ENCODE data around the gene STOML1. TPM values are rescaled to one million over a fixed set of nuclear protein-coding genes. Genes with fewer than 3 reads are reported as not detected.

The STOML1 gene
- polyA plus RNA-seq, 1 donor (not counting 4 experiments of a cell fraction or from before 2014, with no cell fraction given), result 7.0 TPM

DNA sequence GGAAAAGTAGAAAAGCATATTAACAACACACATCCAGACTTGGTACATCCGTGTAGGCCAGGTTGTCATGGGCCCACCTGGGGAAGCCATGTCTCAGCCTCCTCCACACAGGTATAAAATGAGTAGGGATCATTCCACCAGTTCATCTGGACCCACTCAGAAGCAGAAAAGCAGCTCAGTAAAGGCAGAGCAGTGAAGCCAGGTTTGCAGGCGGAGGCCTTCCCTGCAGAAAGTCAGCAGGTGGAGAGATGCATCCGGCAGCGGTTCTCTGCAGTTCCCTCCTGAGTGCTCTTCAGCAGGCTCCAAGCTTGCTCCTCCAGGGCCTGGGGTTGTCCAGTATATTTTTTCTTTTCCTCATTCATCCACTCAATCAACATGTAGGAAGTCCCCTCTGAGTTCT is 43.7 kb downstream of the STOML1 start:
- H3K36me3 ChIP-seq (ENCODE audit: control insufficient read depth in 2 of 2, extremely low read depth in 1 of 2, insufficient read depth in 2 of 2, low read length in 2 of 2), result peaks cover 0 to 3% of the 10 kb centered on the region in 2 experiments
- no peaks in the 10 kb centered on the region for H3K9me3 ChIP-seq (ENCODE audit: control insufficient read depth, low read depth, low read length)
- no peak overlapping the region for H3K4me3 ChIP-seq (ENCODE audit: control insufficient read depth in 2 of 3, extremely low read depth in 1 of 3, insufficient read depth in 2 of 3, low read depth in 1 of 3, low read length in 3 of 3)
- TF ChIP-seq EZH2 (IDR thresholded peaks at IDR 0.05; ENCODE audit: low read length), result no peak
- TF ChIP-seq, protein P1, sequence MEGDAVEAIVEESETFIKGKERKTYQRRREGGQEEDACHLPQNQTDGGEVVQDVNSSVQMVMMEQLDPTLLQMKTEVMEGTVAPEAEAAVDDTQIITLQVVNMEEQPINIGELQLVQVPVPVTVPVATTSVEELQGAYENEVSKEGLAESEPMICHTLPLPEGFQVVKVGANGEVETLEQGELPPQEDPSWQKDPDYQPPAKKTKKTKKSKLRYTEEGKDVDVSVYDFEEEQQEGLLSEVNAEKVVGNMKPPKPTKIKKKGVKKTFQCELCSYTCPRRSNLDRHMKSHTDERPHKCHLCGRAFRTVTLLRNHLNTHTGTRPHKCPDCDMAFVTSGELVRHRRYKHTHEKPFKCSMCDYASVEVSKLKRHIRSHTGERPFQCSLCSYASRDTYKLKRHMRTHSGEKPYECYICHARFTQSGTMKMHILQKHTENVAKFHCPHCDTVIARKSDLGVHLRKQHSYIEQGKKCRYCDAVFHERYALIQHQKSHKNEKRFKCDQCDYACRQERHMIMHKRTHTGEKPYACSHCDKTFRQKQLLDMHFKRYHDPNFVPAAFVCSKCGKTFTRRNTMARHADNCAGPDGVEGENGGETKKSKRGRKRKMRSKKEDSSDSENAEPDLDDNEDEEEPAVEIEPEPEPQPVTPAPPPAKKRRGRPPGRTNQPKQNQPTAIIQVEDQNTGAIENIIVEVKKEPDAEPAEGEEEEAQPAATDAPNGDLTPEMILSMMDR (optimal IDR thresholded peaks at IDR 0.05 in 1 of 3, IDR thresholded peaks at IDR 0.05 in 1 of 3, conservative IDR thresholded peaks at IDR 0.05 in 1 of 3; ENCODE audit: extremely low read depth in 1 of 3, insufficient read depth in 2 of 3, low read length in 3 of 3), result no peak
- H3K27me3 ChIP-seq (ENCODE audit: control insufficient read depth, extremely low read depth, insufficient read depth, low read length), result no peaks in the 10 kb centered on the region
- no peak overlapping the region for H2AFZ ChIP-seq (ENCODE audit: control insufficient read depth, low read length)
- no peak overlapping the region for H3K27ac ChIP-seq (ENCODE audit: control insufficient read depth, insufficient read depth, low read length)
- H3K4me1 ChIP-seq (ENCODE audit: control insufficient read depth, extremely low read depth, insufficient read depth, low read length), result no peaks in the 10 kb centered on the region
- H3K9me1 ChIP-seq (ENCODE audit: control insufficient read depth, extremely low read depth, insufficient read depth, low read length), result no peaks in the 10 kb centered on the region
- H3K79me2 ChIP-seq (ENCODE audit: control insufficient read depth, insufficient read depth, low read length), result no peaks in the 10 kb centered on the region
- DNase-seq (ENCODE audit: low read depth, low spot score) (no peak), FAIRE-seq (no peak)
- dilution Hi-C loops (cut with MboI; ENCODE audit: extremely low pct_ligation_motif_present, low sequenced_read_pairs), result no loop called here
- no peak overlapping the region for H3K4me2 ChIP-seq (ENCODE audit: control insufficient read depth, extremely low read depth, insufficient read depth, low read depth, low read length)
- no peaks in the 10 kb centered on the region for H4K20me1 ChIP-seq (ENCODE audit: control insufficient read depth, extremely low read depth, insufficient read depth, low read length)
- no peak overlapping the region for H3K9ac ChIP-seq (ENCODE audit: control insufficient read depth, extremely low read depth, insufficient read depth, low read length)

DNA sequence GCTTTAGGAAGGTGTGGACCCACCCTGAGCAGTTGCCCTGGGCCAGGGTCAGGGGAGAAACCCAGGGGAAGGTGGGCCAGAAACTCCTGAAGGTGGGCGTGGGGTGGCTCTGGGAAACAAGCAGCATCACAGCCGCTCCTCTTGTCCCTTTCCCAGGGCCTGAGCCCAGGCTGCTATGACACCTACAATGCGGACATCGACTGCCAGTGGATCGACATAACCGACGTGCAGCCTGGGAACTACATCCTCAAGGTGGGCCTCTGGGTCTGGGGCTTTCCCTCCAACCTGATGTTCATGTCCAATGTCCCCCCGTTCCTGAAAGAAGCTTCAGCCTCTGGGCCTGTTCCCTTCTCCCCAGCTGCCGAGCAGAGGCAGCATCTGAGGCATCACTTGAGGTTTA is 44.4 kb downstream of the STOML1 start:
- H3K9me3 ChIP-seq (ENCODE audit: control insufficient read depth, low read depth, low read length), result no peaks in the 10 kb centered on the region
- H3K79me2 ChIP-seq (ENCODE audit: control insufficient read depth, insufficient read depth, low read length), result no peaks in the 10 kb centered on the region
- no peak overlapping the region for H3K4me3 ChIP-seq (ENCODE audit: control insufficient read depth in 2 of 3, extremely low read depth in 1 of 3, insufficient read depth in 2 of 3, low read depth in 1 of 3, low read length in 3 of 3)
- no peak overlapping the region for H3K4me2 ChIP-seq (ENCODE audit: control insufficient read depth, extremely low read depth, insufficient read depth, low read depth, low read length)
- no peak overlapping the region for H2AFZ ChIP-seq (ENCODE audit: control insufficient read depth, low read length)
- no peak overlapping the region for H3K9ac ChIP-seq (ENCODE audit: control insufficient read depth, extremely low read depth, insufficient read depth, low read length)
- DNase-seq (ENCODE audit: low read depth, low spot score) (no peak), FAIRE-seq (no peak)
- H3K4me1 ChIP-seq (ENCODE audit: control insufficient read depth, extremely low read depth, insufficient read depth, low read length), result no peaks in the 10 kb centered on the region
- peaks cover 0 to 3% of the 10 kb centered on the region in 2 experiments for H3K36me3 ChIP-seq (ENCODE audit: control insufficient read depth in 2 of 2, extremely low read depth in 1 of 2, insufficient read depth in 2 of 2, low read length in 2 of 2)
- H3K9me1 ChIP-seq (ENCODE audit: control insufficient read depth, extremely low read depth, insufficient read depth, low read length), result no peaks in the 10 kb centered on the region
- H3K27ac ChIP-seq (ENCODE audit: control insufficient read depth, insufficient read depth, low read length), result no peak overlapping the region
- dilution Hi-C loops (cut with MboI; ENCODE audit: extremely low pct_ligation_motif_present, low sequenced_read_pairs), result no loop called here
- H4K20me1 ChIP-seq (ENCODE audit: control insufficient read depth, extremely low read depth, insufficient read depth, low read length), result no peaks in the 10 kb centered on the region
- no peaks in the 10 kb centered on the region for H3K27me3 ChIP-seq (ENCODE audit: control insufficient read depth, extremely low read depth, insufficient read depth, low read length)
- no peak for TF ChIP-seq EZH2 (IDR thresholded peaks at IDR 0.05; ENCODE audit: low read length)
- TF ChIP-seq, protein P1 (optimal IDR thresholded peaks at IDR 0.05 in 1 of 3, IDR thresholded peaks at IDR 0.05 in 1 of 3, conservative IDR thresholded peaks at IDR 0.05 in 1 of 3; ENCODE audit: extremely low read depth in 1 of 3, insufficient read depth in 2 of 3, low read length in 3 of 3), result no peak
